ENCODE data around the gene CCDC63. TPM values are rescaled to one million over a fixed set of nuclear protein-coding genes. Genes with fewer than 3 reads are reported as not detected.
"Not testable (repeated sequence)": the region's sequence is repeated elsewhere in the genome, so short reads cannot be mapped to it uniquely, and the experiment has no call there.

Gene CCDC63
- total and polyA plus RNA-seq, 3 donors from 2014 or later = 9.0 to 42.4 (median 12.4) TPM

DNA sequence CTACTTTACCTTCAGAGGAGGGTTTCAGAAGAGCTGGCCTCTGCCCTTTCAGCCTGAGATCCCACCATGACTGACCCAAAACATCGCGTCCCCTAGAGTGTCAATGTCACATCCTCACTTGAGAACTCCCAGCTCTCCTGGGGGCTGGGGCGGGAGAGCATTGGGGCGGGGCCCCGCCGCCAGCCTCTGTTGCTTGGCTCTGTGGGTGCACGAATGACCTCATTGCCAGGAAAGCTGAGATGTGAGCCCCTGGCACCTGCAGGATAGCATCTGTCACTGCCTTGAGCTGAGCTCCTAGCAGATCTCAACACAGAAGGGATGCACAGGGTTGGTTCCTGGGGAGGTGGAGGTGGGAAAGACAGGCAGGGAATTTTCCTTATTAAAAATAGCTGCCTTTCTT is 94.1 kb downstream of the CCDC63 start:
- WGBS, 2 donors = 81 to 90% methylated on average over 2 to 7 of the region's 7 CpGs
- Histone ChIP-seq H3K36me3 (ENCODE audit: low read depth, missing control alignments) (no peaks in the 10 kb centered on the region), H3K27ac (no peak overlapping the region), H3K4me3 (no peak overlapping the region), H3K27me3 (no peaks in the 10 kb centered on the region), H3K9me3 (no peaks in the 10 kb centered on the region), H3K4me1 (no peaks in the 10 kb centered on the region)
- TF ChIP-seq, protein P1, sequence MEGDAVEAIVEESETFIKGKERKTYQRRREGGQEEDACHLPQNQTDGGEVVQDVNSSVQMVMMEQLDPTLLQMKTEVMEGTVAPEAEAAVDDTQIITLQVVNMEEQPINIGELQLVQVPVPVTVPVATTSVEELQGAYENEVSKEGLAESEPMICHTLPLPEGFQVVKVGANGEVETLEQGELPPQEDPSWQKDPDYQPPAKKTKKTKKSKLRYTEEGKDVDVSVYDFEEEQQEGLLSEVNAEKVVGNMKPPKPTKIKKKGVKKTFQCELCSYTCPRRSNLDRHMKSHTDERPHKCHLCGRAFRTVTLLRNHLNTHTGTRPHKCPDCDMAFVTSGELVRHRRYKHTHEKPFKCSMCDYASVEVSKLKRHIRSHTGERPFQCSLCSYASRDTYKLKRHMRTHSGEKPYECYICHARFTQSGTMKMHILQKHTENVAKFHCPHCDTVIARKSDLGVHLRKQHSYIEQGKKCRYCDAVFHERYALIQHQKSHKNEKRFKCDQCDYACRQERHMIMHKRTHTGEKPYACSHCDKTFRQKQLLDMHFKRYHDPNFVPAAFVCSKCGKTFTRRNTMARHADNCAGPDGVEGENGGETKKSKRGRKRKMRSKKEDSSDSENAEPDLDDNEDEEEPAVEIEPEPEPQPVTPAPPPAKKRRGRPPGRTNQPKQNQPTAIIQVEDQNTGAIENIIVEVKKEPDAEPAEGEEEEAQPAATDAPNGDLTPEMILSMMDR (IDR thresholded peaks at IDR 0.05) = no peak
- TF ChIP-seq POLR2A (IDR thresholded peaks at IDR 0.05) = no peak
- no peak for DNase-seq
- intact Hi-C loops (cut with DNase I; ENCODE audit: low total_unique reads) = no loop called here

GRCh38 chr12:110941391-110941790 is 94.6 kb downstream of the CCDC63 start:
- no peaks in the 10 kb centered on the region for H3K4me1 ChIP-seq
- TF ChIP-seq, protein P1 (IDR thresholded peaks at IDR 0.05) = no peak
- no peak for TF ChIP-seq POLR2A (IDR thresholded peaks at IDR 0.05)
- H3K27me3 ChIP-seq = no peaks in the 10 kb centered on the region
- no peaks in the 10 kb centered on the region for H3K36me3 ChIP-seq (ENCODE audit: low read depth, missing control alignments)
- no peak overlapping the region for H3K27ac ChIP-seq
- H3K9me3 ChIP-seq = no peaks in the 10 kb centered on the region
- no peak overlapping the region for H3K4me3 ChIP-seq
- DNase-seq = no peak
- intact Hi-C loops (cut with DNase I; ENCODE audit: low total_unique reads) = no loop called here
- 86 to 93% methylated on average over 6 of the region's 6 CpGs for WGBS, 2 donors

GRCh38 chr12:110943373-110943772 is 96.6 kb downstream of the CCDC63 start:
- Histone ChIP-seq H3K4me1 (no peaks in the 10 kb centered on the region), H3K4me3 (no peak overlapping the region), H3K27ac (no peak overlapping the region), H3K27me3 (no peaks in the 10 kb centered on the region), H3K36me3 (ENCODE audit: low read depth, missing control alignments) (no peaks in the 10 kb centered on the region), H3K9me3 (no peaks in the 10 kb centered on the region)
- TF ChIP-seq, protein P1 (IDR thresholded peaks at IDR 0.05) = no peak
- no peak for TF ChIP-seq POLR2A (IDR thresholded peaks at IDR 0.05)
- 33 to 37% methylated on average over 2 of the region's 2 CpGs for WGBS, 2 donors
- intact Hi-C loops (cut with DNase I; ENCODE audit: low total_unique reads) = no loop called here
- DNase-seq = no peak

- Histone ChIP-seq H3K27me3 (no peaks in the 10 kb centered on the region), H3K9me3 (no peaks in the 10 kb centered on the region), H3K36me3 (ENCODE audit: low read depth, missing control alignments) (no peaks in the 10 kb centered on the region), H3K4me1 (no peaks in the 10 kb centered on the region), H3K27ac (no peak overlapping the region), H3K4me3 (no peak overlapping the region)
- TF ChIP-seq, protein P1 (IDR thresholded peaks at IDR 0.05) = no peak
- TF ChIP-seq POLR2A (IDR thresholded peaks at IDR 0.05) = no peak
- DNase-seq = no peak
- 85 to 86% methylated on average over 2 of the region's 2 CpGs for WGBS, 2 donors
- intact Hi-C loops (cut with DNase I; ENCODE audit: low total_unique reads) = no loop called here
These were observed 101.3 kb downstream of the CCDC63 start for GRCh38 chr12:110948041-110948440.

- intact Hi-C loops (cut with DNase I; ENCODE audit: low total_unique reads); H3K9me3 ChIP-seq; H3K4me1 ChIP-seq; H3K27ac ChIP-seq; H3K36me3 ChIP-seq (ENCODE audit: low read depth, missing control alignments); H3K27me3 ChIP-seq; H3K4me3 ChIP-seq; DNase-seq: not testable (repeated sequence)
- 81% methylated on average over 11 of the region's 31 CpGs; no CpG with 5 or more reads in 1 of the 2 donors for WGBS, 2 donors
These were observed 103.7 kb downstream of the CCDC63 start for GRCh38 chr12:110950466-110950865.

- WGBS, 2 donors = 65% methylated on average over 16 of the region's 31 CpGs; no CpG with 5 or more reads in 1 of the 2 donors
- intact Hi-C loops (cut with DNase I; ENCODE audit: low total_unique reads); H3K4me1 ChIP-seq; DNase-seq; H3K9me3 ChIP-seq; H3K36me3 ChIP-seq (ENCODE audit: low read depth, missing control alignments); H3K27me3 ChIP-seq; H3K4me3 ChIP-seq; H3K27ac ChIP-seq: not testable (repeated sequence)
These were observed 104.1 kb downstream of the CCDC63 start for GRCh38 chr12:110950867-110951266.
